HEK293 (cell line): ENCODE measurements around the gene WDR73.

ENCODE experiments used
- CTCF ChIA-PET: fragments of 350-600 bp; formaldehyde crosslinking; extraction: SDS; loops from one replicate; lab custom pipeline; 2021; ENCODE audit warnings: antibody characterized with exemption; lab: Yijun Ruan, JAX
- POLR2A ChIA-PET: fragments of 300-600 bp; formaldehyde crosslinking; extraction: SDS; loops from one replicate; lab custom pipeline; 2020; ENCODE audit warnings: antibody characterized with exemption, inconsistent platforms; lab: Yijun Ruan, JAX
- H3K27ac ChIP-seq: fragments of 200-500 bp; sonication (Bioruptor generic); 2 replicates; pipeline ENCODE4 v1.5.1; 2014; ENCODE audit warnings: low read depth, low read length, control low read depth, inconsistent platforms; ENCODE audit errors: extremely low read depth
- H3K36me3 ChIP-seq, 2 experiments: fragments of 200-500 bp in 1 of 2; sonication (Bioruptor generic) in 1 of 2; 1 replicate in 1 of 2; 2 replicates in 1 of 2; pipeline ENCODE4 v1.5.1; 2014 to 2017; ENCODE audit warnings: inconsistent platforms in 2 of 2, low read length in 2 of 2; ENCODE audit not compliant: control insufficient read depth in 2 of 2, insufficient read depth in 1 of 2
- H3K4me1 ChIP-seq: fragments of 200-500 bp; sonication (Bioruptor generic); 2 replicates; pipeline ENCODE4 v1.5.1; 2014; ENCODE audit warnings: mild to moderate bottlenecking, low read length, inconsistent platforms; ENCODE audit not compliant: control insufficient read depth, insufficient read depth
- H3K4me3 ChIP-seq: 2 replicates; pipeline ENCODE4 v1.5.1; 2011; ENCODE audit warnings: low read depth, mild to moderate bottlenecking, control low read depth, low read length, moderate library complexity
- H3K9me3 ChIP-seq: fragments of 200-500 bp; sonication (Bioruptor generic); 2 replicates; pipeline ENCODE4 v1.5.1; 2014; ENCODE audit warnings: low read depth, low read length, inconsistent platforms; ENCODE audit not compliant: control insufficient read depth, insufficient read depth
- KLF7 ChIP-seq: fragments of 450-650 bp; formaldehyde crosslinking; IDR thresholded peaks from 2 replicates; pipeline ENCODE4 v1.5.1; 2016; ENCODE audit warnings: missing biosample characterization, missing genetic modification characterization, borderline replicate concordance
- KLF9 ChIP-seq: fragments of 450-650 bp; formaldehyde crosslinking; IDR thresholded peaks from 2 replicates; pipeline ENCODE4 v1.5.1; 2016; ENCODE audit warnings: missing biosample characterization, missing genetic modification characterization, low read depth
- ZBTB17 ChIP-seq: fragments of 450-650 bp; formaldehyde crosslinking; IDR thresholded peaks from 2 replicates; pipeline ENCODE4 v1.5.1; 2016; ENCODE audit warnings: missing biosample characterization, missing genetic modification characterization
- ZNF10 ChIP-seq: fragments of 450-650 bp; formaldehyde crosslinking; IDR thresholded peaks from 2 replicates; pipeline ENCODE4 v1.5.1; 2017; ENCODE audit warnings: missing biosample characterization, missing genetic modification characterization
- ZNF140 ChIP-seq: fragments of 450-650 bp; formaldehyde crosslinking; IDR thresholded peaks from 2 replicates; pipeline ENCODE4 v1.5.1; 2016; ENCODE audit warnings: missing biosample characterization, missing genetic modification characterization
- ZNF16 ChIP-seq: fragments of 450-650 bp; formaldehyde crosslinking; IDR thresholded peaks from 2 replicates; pipeline ENCODE4 v1.5.1; 2016; ENCODE audit warnings: low read depth, missing biosample characterization, missing genetic modification characterization
- ZNF202 ChIP-seq: fragments of 450-650 bp; formaldehyde crosslinking; IDR thresholded peaks from 2 replicates; pipeline ENCODE4 v1.5.1; 2016; ENCODE audit warnings: missing biosample characterization, missing genetic modification characterization, borderline replicate concordance
- ZNF221 ChIP-seq: fragments of 450-650 bp; formaldehyde crosslinking; IDR thresholded peaks from 2 replicates; pipeline ENCODE4 v1.5.1; 2017; ENCODE audit warnings: missing biosample characterization, missing genetic modification characterization, borderline replicate concordance
- ZNF23 ChIP-seq: fragments of 450-650 bp; formaldehyde crosslinking; IDR thresholded peaks from 2 replicates; pipeline ENCODE4 v1.5.1; 2016; ENCODE audit warnings: missing biosample characterization, missing genetic modification characterization, borderline replicate concordance
- ZNF324 ChIP-seq: fragments of 450-650 bp; formaldehyde crosslinking; IDR thresholded peaks from 2 replicates; pipeline ENCODE4 v1.5.1; 2016; ENCODE audit warnings: missing biosample characterization, missing genetic modification characterization
- ZNF350 ChIP-seq: fragments of 450-650 bp; formaldehyde crosslinking; IDR thresholded peaks from 2 replicates; pipeline ENCODE4 v1.5.0; 2017; ENCODE audit warnings: missing biosample characterization, mild to moderate bottlenecking, missing genetic modification characterization
- ZNF354C ChIP-seq: fragments of 450-650 bp; formaldehyde crosslinking; IDR thresholded peaks from 2 replicates; pipeline ENCODE4 v1.5.1; 2016; ENCODE audit warnings: missing biosample characterization, missing genetic modification characterization, low read depth, borderline replicate concordance
- ZNF366 ChIP-seq: fragments of 450-650 bp; formaldehyde crosslinking; conservative IDR thresholded peaks from 2 replicates; pipeline ENCODE4 v1.5.1; 2016; ENCODE audit warnings: missing biosample characterization, missing genetic modification characterization
- ZNF426 ChIP-seq: fragments of 450-650 bp; formaldehyde crosslinking; IDR thresholded peaks from 2 replicates; pipeline ENCODE4 v1.5.1; 2017; ENCODE audit warnings: missing biosample characterization, missing genetic modification characterization, mild to moderate bottlenecking, inconsistent platforms, moderate library complexity
- ZNF473 ChIP-seq: fragments of 450-650 bp; formaldehyde crosslinking; IDR thresholded peaks from 2 replicates; pipeline ENCODE4 v1.5.1; 2017; ENCODE audit warnings: missing biosample characterization, missing genetic modification characterization
- ZNF623 ChIP-seq: fragments of 450-650 bp; formaldehyde crosslinking; IDR thresholded peaks from 2 replicates; pipeline ENCODE4 v1.5.1; 2016; ENCODE audit warnings: missing biosample characterization, missing genetic modification characterization
- ZNF624 ChIP-seq: fragments of 450-650 bp; formaldehyde crosslinking; IDR thresholded peaks from 2 replicates; pipeline ENCODE4 v1.5.1; 2017; ENCODE audit warnings: missing biosample characterization, missing genetic modification characterization
- ZNF626 ChIP-seq: fragments of 450-650 bp; sonication (Bioruptor Pico); formaldehyde crosslinking; IDR thresholded peaks from 2 replicates; pipeline ENCODE4 v1.5.1; 2018; ENCODE audit warnings: missing biosample characterization, missing genetic modification characterization, inconsistent platforms
- ZNF660 ChIP-seq: fragments of 450-650 bp; IDR thresholded peaks from 2 replicates; pipeline ENCODE4 v1.5.1; 2018; ENCODE audit warnings: missing biosample characterization, mild to moderate bottlenecking, missing genetic modification characterization
- ZNF664 ChIP-seq: fragments of 450-650 bp; formaldehyde crosslinking; IDR thresholded peaks from 2 replicates; pipeline ENCODE4 v1.5.1; 2016; ENCODE audit warnings: missing biosample characterization, missing genetic modification characterization
- ZNF747 ChIP-seq: fragments of 450-650 bp; formaldehyde crosslinking; IDR thresholded peaks from 2 replicates; pipeline ENCODE4 v1.5.1; 2016; ENCODE audit warnings: missing biosample characterization, missing genetic modification characterization
- ZNF76 ChIP-seq: fragments of 450-650 bp; formaldehyde crosslinking; IDR thresholded peaks from 2 replicates; pipeline ENCODE4; 2016; ENCODE audit warnings: low read depth, missing biosample characterization, missing genetic modification characterization, borderline replicate concordance
- ZNF777 ChIP-seq: fragments of 450-650 bp; formaldehyde crosslinking; IDR thresholded peaks from 2 replicates; pipeline ENCODE4 v1.5.1; 2017; ENCODE audit warnings: missing biosample characterization, missing genetic modification characterization, borderline replicate concordance
- ZNF791 ChIP-seq: fragments of 450-650 bp; formaldehyde crosslinking; IDR thresholded peaks from 2 replicates; pipeline ENCODE4 v1.5.1; 2016; ENCODE audit warnings: missing biosample characterization, missing genetic modification characterization
- TF ChIP-seq, protein P1 (sequence below): fragments of 450-650 bp; IDR thresholded peaks from 2 replicates; pipeline ENCODE4 v1.5.1; 2018; ENCODE audit warnings: missing biosample characterization, missing genetic modification characterization
- TF ChIP-seq, protein P2 (sequence below): fragments of 450-650 bp; formaldehyde crosslinking; IDR thresholded peaks from 2 replicates; pipeline ENCODE4 v1.5.1; 2016; ENCODE audit warnings: missing biosample characterization, missing genetic modification characterization
- TF ChIP-seq, protein P3 (sequence below): fragments of 450-650 bp; formaldehyde crosslinking; IDR thresholded peaks from 2 replicates; pipeline ENCODE4 v1.5.1; 2017; ENCODE audit warnings: missing biosample characterization, missing genetic modification characterization
- TF ChIP-seq, protein P4 (sequence below): fragments of 450-650 bp; formaldehyde crosslinking; IDR thresholded peaks from 2 replicates; pipeline ENCODE4 v1.5.1; 2016; ENCODE audit warnings: missing biosample characterization, missing genetic modification characterization
- TF ChIP-seq, protein P5 (sequence below): IDR thresholded peaks from 2 replicates; pipeline ENCODE4 v1.6.1; 2011; ENCODE audit warnings: mild to moderate bottlenecking, low read depth, low read length, borderline replicate concordance
- TF ChIP-seq, protein P6 (sequence below): fragments of 450-650 bp; formaldehyde crosslinking; IDR thresholded peaks from 2 replicates; pipeline ENCODE4 v1.5.1; 2016; ENCODE audit warnings: missing biosample characterization, missing genetic modification characterization

Gene WDR73

DNA sequence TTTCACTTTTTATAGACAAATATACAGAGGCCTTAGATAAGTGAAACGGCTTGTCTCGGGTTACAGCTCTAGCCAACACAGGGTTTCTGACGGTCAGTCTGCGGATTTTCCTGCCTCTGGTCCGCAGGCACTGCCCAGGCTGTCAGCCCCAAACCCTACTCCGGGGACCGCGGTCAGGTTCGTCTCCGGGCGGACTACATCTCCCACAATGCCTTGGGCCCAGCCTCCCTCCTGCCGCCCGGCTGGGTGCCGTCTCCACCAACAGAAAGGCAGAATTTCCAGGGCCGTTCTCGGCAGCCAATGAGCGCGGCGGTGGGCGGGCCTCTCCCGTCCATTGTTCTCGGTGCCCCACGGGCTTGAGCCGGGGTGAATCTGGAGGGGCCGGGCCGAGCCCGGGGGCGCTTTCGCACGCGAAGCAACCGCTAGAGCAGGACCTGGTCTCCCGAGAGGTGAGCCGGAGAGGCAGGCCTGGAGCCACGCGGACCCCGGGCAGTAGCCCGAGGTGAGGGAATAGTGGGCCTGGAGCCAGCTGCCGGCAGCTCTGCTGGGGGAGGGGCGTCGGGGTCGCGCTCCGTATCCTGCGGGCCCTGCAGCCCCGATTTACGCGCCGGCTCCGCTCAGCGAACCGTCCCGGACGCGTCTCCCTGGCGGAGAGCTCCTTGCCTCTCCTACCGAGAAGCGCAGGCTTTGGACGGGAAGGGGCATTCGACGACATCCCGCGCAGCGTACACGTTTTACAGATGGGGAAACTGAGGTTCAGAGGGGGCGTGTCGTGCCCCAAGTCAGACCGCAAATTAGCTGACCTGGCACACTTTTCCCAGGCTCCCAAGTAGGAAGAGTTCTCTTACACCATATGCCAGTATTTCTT lies 53.2 kb downstream of the WDR73 start, which contains the start of gene ZSCAN2:
TSS of gene ZSCAN2 (plus strand) at position 323 of the 868 bp plus-strand sequence. CDS start 2,919 bp downstream, outside the sequence.
- Histone ChIP-seq H3K27ac (peak within 1 kb of the TSS; percentile 64; the same call in 1 of the 2 replicates), H3K36me3 (peaks cover 7 to 20% of the 10 kb centered on the region in 2 experiments; a peak in 2 of 3 replicates), H3K4me1 (peaks cover 16% of the 10 kb centered on the region), H3K9me3 (no peaks in the 10 kb centered on the region), H3K4me3 (peak within 1 kb of the TSS; percentile 75)
- ChIA-PET CTCF (interaction anchor here (0.7 to 3.8 kb wide), 10 partner anchors 8 to 406 kb away, joined by 3 to 29 read pairs (median 8); partner anchors contain the start of gene WDR73), POLR2A (interaction anchor here (0.9 to 2.6 kb wide), 8 partner anchors 23 to 270 kb away, joined by 3 to 29 read pairs (median 6); partner anchors contain the start of genes SEC11A and WDR73)
- TF ChIP-seq, protein P1, sequence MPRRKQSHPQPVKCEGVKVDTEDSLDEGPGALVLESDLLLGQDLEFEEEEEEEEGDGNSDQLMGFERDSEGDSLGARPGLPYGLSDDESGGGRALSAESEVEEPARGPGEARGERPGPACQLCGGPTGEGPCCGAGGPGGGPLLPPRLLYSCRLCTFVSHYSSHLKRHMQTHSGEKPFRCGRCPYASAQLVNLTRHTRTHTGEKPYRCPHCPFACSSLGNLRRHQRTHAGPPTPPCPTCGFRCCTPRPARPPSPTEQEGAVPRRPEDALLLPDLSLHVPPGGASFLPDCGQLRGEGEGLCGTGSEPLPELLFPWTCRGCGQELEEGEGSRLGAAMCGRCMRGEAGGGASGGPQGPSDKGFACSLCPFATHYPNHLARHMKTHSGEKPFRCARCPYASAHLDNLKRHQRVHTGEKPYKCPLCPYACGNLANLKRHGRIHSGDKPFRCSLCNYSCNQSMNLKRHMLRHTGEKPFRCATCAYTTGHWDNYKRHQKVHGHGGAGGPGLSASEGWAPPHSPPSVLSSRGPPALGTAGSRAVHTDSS (tag by site-specific recombination) = no peak
- TF ChIP-seq, protein P2, sequence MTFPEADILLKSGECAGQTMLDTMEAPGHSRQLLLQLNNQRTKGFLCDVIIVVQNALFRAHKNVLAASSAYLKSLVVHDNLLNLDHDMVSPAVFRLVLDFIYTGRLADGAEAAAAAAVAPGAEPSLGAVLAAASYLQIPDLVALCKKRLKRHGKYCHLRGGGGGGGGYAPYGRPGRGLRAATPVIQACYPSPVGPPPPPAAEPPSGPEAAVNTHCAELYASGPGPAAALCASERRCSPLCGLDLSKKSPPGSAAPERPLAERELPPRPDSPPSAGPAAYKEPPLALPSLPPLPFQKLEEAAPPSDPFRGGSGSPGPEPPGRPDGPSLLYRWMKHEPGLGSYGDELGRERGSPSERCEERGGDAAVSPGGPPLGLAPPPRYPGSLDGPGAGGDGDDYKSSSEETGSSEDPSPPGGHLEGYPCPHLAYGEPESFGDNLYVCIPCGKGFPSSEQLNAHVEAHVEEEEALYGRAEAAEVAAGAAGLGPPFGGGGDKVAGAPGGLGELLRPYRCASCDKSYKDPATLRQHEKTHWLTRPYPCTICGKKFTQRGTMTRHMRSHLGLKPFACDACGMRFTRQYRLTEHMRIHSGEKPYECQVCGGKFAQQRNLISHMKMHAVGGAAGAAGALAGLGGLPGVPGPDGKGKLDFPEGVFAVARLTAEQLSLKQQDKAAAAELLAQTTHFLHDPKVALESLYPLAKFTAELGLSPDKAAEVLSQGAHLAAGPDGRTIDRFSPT (tag by site-specific recombination) = peak; percentile 56; the same call in 1 of the 2 replicates
- TF ChIP-seq ZNF660 (tag by site-specific recombination) (0 out of 2 replicates have a peak, but pooled peaks have one; percentile 49), ZNF324 (peak; percentile 81), KLF7 (tag by site-specific recombination) (no peak; the same call in 1 of the 2 replicates), ZNF140 (tag by site-specific recombination) (no peak), ZNF366 (0 out of 2 replicates have a peak, but pooled peaks have one; percentile 5), ZNF16 (tag by site-specific recombination) (no peak), ZNF747 (tag by site-specific recombination) (no peak), ZNF624 (no peak), ZNF626 (no peak), ZNF202 (no peak), ZNF623 (tag by site-specific recombination) (no peak), ZNF76 (peak; percentile 95), ZNF10 (tag by site-specific recombination) (no peak), ZNF791 (no peak), ZNF221 (tag by site-specific recombination) (no peak), ZNF354C (tag by site-specific recombination) (no peak), ZNF23 (tag by site-specific recombination) (no peak), ZNF473 (tag by site-specific recombination) (no peak), ZNF777 (tag by site-specific recombination) (peak; percentile 80), ZNF664 (tag by site-specific recombination) (no peak), KLF9 (tag by site-specific recombination) (peak; percentile 62), ZNF426 (tag by site-specific recombination) (no peak), ZBTB17 (tag by site-specific recombination) (peak; percentile 78), ZNF350 (tag by site-specific recombination) (no peak)
- TF ChIP-seq, protein P3, sequence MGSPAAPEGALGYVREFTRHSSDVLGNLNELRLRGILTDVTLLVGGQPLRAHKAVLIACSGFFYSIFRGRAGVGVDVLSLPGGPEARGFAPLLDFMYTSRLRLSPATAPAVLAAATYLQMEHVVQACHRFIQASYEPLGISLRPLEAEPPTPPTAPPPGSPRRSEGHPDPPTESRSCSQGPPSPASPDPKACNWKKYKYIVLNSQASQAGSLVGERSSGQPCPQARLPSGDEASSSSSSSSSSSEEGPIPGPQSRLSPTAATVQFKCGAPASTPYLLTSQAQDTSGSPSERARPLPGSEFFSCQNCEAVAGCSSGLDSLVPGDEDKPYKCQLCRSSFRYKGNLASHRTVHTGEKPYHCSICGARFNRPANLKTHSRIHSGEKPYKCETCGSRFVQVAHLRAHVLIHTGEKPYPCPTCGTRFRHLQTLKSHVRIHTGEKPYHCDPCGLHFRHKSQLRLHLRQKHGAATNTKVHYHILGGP (tag by site-specific recombination) = no peak
- TF ChIP-seq, protein P4, sequence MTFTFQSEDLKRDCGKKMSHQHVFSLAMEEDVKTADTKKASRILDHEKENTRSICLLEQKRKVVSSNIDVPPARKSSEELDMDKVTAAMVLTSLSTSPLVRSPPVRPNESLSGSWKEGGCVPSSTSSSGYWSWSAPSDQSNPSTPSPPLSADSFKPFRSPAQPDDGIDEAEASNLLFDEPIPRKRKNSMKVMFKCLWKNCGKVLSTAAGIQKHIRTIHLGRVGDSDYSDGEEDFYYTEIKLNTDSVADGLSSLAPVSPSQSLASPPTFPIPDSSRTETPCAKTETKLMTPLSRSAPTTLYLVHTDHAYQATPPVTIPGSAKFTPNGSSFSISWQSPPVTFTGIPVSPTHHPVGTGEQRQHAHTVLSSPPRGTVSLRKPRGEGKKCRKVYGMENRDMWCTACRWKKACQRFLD = no peak
- TF ChIP-seq, protein P5, sequence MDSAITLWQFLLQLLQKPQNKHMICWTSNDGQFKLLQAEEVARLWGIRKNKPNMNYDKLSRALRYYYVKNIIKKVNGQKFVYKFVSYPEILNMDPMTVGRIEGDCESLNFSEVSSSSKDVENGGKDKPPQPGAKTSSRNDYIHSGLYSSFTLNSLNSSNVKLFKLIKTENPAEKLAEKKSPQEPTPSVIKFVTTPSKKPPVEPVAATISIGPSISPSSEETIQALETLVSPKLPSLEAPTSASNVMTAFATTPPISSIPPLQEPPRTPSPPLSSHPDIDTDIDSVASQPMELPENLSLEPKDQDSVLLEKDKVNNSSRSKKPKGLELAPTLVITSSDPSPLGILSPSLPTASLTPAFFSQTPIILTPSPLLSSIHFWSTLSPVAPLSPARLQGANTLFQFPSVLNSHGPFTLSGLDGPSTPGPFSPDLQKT = no peak
- TF ChIP-seq, protein P6, sequence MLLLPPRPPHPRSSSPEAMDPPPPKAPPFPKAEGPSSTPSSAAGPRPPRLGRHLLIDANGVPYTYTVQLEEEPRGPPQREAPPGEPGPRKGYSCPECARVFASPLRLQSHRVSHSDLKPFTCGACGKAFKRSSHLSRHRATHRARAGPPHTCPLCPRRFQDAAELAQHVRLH (tag by site-specific recombination) = no peak
